BE2C (cell line): ENCODE data around the gene HYAL3.
"Not testable (repeated sequence)": the region's sequence is repeated elsewhere in the genome, so short reads cannot be mapped to it uniquely, and the experiment has no call there.

Experiments
- DNase-seq: peaks from one replicate; pipeline ENCODE4 v3.0.0-alpha.2; 2020
- H3K27me3 ChIP-seq: fragments of 250-450 bp; sonication (Bioruptor Pico); 2 replicates; pipeline ENCODE4 v1.5.1; 2020; ENCODE audit warnings: mild to moderate bottlenecking
- H3K36me3 ChIP-seq: fragments of 250-450 bp; sonication (Bioruptor Pico); 2 replicates; pipeline ENCODE4 v1.5.1; 2020; ENCODE audit warnings: mild to moderate bottlenecking
- H3K4me1 ChIP-seq: fragments of 250-450 bp; sonication (Bioruptor Pico); 2 replicates; pipeline ENCODE4 v1.5.1; 2020
- H3K4me3 ChIP-seq: 2 replicates; pipeline ENCODE4 v1.5.1; 2011; ENCODE audit warnings: low read depth, low read length
- H3K9me3 ChIP-seq: fragments of 250-450 bp; sonication (Bioruptor Pico); 2 replicates; pipeline ENCODE4 v1.5.1; 2020
- TF ChIP-seq, protein P1 (sequence below): IDR thresholded peaks from 2 replicates; pipeline ENCODE4 v1.5.1; 2012; ENCODE audit warnings: mild to moderate bottlenecking, low read depth, low read length

The HYAL3 gene

DNA sequence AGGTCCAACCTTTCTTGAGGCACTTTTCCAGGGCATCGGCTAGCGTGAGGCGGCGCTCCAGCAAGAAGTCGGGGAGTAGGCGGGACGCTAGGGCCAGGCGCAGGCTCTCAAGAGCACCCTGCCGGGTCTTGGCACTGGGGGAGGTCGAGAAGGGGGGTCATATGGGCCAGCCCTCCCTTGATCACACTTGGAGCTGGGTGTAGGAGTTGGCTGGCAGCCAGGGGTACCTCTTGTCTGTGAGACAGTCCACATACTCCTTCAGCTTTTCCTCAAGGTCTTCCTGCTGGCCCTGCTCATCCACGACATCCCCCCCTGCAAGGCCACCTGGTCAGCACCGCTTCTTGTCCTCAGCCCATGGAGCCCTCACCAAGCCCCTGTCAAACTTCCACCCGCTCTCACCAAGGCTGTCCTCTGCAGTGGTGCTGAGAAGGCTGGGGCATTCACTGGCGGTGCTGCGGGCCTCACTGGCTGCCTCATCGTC lies 9.0 kb downstream of the HYAL3 start:
- TF ChIP-seq, protein P1, sequence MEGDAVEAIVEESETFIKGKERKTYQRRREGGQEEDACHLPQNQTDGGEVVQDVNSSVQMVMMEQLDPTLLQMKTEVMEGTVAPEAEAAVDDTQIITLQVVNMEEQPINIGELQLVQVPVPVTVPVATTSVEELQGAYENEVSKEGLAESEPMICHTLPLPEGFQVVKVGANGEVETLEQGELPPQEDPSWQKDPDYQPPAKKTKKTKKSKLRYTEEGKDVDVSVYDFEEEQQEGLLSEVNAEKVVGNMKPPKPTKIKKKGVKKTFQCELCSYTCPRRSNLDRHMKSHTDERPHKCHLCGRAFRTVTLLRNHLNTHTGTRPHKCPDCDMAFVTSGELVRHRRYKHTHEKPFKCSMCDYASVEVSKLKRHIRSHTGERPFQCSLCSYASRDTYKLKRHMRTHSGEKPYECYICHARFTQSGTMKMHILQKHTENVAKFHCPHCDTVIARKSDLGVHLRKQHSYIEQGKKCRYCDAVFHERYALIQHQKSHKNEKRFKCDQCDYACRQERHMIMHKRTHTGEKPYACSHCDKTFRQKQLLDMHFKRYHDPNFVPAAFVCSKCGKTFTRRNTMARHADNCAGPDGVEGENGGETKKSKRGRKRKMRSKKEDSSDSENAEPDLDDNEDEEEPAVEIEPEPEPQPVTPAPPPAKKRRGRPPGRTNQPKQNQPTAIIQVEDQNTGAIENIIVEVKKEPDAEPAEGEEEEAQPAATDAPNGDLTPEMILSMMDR, result no peak
- no peaks in the 10 kb centered on the region for H3K9me3 ChIP-seq
- H3K4me3 ChIP-seq, result no peak overlapping the region
- H3K27me3 ChIP-seq, result no peaks in the 10 kb centered on the region
- DNase-seq, result no peak
- peaks cover 27% of the 10 kb centered on the region for H3K36me3 ChIP-seq
- H3K4me1 ChIP-seq, result no peaks in the 10 kb centered on the region

DNA sequence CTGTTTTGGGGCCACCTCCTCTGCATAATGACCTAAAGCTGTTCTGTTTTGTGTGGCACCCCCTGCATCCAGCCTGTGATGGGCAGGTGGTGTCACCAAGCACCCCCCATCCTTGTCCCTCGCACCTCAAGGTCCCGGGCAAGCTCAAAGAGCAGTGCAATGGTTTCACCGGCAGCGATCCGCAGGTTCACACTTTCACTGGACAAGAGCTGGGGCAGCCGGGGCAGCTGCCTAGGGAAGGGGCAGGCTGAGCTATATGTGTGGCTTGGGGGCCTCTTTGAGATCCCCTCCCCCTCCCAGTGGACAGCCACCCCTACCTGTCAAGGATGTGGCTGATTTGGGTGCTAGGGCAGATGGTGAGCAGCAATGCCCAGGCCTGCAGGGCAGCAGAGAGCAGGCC lies 10.1 kb downstream of the HYAL3 start:
- Histone ChIP-seq H3K27me3 (no peaks in the 10 kb centered on the region), H3K4me1 (no peaks in the 10 kb centered on the region), H3K9me3 (no peaks in the 10 kb centered on the region), H3K36me3 (peaks cover 27% of the 10 kb centered on the region), H3K4me3 (no peak overlapping the region)
- DNase-seq, result no peak
- TF ChIP-seq, protein P1, result no peak

DNA sequence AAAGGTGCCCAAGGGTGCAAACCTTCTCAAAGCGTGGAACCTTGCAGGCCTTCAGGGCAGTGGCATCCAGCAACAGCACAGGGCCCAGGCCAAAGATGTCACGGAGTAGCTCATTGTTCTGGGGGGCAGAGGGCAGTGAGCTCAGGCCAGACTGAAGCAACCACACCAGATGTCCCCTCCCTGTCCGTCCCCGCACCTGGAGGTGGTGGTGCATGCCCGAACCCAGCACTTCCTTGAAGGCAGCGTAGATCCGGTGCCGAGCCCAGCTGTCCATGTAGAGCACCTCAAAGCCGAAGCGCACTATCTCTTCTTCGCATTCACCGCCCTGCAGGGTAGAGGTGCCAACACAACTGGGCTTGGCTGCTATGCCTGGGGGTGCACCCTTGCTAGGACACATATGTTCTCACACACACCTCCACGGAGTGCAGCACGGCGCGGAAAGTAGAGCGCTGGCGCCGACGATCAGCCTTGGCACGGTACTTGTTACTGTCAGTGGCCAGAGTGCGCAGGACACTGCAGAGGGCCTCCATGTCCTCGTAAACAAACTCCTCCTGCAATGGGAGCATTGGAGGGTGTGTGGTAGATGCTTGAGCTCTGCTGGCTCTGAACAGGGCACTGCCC lies 10.7 kb downstream of the HYAL3 start:
- peaks cover 27% of the 10 kb centered on the region for H3K36me3 ChIP-seq
- H3K4me3 ChIP-seq, result no peak overlapping the region
- TF ChIP-seq, protein P1, result no peak
- no peak for DNase-seq
- no peaks in the 10 kb centered on the region for H3K9me3 ChIP-seq
- no peaks in the 10 kb centered on the region for H3K27me3 ChIP-seq
- no peaks in the 10 kb centered on the region for H3K4me1 ChIP-seq

DNA sequence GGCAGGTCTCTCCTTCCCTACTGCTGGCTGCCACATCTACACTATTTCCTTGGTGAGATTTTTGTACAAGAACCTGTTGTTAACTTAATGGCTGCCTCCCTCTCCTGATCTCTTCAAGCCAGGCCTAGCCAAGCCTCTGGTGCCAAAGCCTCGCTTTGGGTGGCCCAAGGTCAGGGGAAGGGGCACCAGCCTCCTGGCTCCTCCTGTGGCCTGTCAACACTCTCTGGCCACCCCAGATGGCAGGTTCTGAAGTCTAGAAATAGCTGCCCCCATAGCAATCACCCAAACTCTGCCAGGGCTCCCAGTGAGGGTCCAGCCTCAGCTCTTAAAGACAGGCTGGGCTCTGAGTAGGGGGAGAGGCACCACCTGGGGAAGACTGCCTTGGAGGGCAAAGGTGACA lies 11.9 kb downstream of the HYAL3 start:
- no peaks in the 10 kb centered on the region for H3K9me3 ChIP-seq
- H3K36me3 ChIP-seq, result peaks cover 27% of the 10 kb centered on the region
- no peaks in the 10 kb centered on the region for H3K27me3 ChIP-seq
- H3K4me3 ChIP-seq, result no peak overlapping the region
- TF ChIP-seq, protein P1, result no peak
- DNase-seq, result no peak
- H3K4me1 ChIP-seq, result no peaks in the 10 kb centered on the region

DNA sequence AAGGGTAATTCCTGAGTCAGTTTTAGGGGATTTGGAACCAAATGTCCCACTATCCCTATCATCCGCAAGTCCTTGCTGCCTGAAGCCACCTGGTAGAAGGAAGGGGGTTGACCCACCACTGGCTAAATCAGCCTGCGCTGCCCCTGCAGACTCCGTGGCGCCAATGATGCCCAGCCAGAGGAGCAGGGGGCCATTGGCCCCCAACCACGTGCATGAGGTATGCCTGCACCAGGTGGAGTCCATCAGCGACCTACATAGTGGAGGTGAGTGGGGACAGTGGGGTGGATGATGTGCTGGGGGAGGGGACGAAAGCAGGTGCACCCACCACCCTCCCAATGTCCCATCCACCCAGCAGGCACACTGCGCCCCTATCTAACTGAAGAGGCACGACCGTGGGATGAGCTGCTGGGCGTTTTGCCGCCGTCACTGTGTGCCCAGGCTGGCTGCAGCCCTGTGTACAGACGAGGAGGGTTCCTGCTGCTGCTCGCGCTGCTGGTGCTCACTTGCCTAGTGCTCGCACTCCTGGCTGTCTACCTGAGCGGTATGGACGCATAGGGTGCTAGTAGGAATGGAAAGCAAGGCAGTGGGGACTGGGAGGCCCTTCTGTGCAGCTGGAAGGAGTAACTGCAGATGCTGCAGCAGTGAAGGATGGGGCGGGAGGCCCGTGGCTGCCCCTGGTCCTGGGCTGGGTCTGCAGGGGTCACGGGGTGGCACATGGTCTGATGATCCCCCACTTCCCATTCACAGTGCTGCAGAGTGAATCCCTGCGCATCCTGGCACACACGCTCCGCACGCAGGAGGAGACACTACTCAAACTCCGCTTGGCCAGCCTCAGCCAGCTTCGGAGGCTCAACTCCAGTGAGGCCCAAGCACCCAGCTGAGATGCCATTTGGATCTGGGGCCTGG lies 12.6 kb downstream of the HYAL3 start:
- Histone ChIP-seq H3K4me1 (no peaks in the 10 kb centered on the region), H3K27me3 (no peaks in the 10 kb centered on the region), H3K9me3 (no peaks in the 10 kb centered on the region), H3K4me3 (no peak overlapping the region), H3K36me3 (peaks cover 27% of the 10 kb centered on the region)
- TF ChIP-seq, protein P1, result no peak
- DNase-seq, result no peak

DNA sequence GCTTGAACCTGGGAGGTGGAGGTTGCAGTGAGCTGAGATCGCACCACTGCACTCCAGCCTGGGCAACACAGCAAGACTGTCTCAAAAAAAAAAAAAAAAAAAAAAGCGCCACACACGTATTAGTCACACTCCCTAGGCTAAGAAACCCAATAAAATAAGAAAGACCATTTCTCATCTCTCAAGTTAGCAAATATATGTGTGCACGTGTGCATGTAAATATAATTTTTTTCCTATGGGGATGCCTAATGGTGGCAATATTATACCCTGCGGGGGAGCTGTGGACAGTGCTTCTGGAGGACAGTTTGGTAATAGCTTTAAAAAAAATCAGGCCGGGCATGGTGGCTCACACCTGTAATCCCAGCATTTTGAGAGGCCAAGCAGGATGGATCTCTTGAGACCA lies 15.1 kb downstream of the HYAL3 start:
- not testable (repeated sequence) for H3K27me3 ChIP-seq, H3K9me3 ChIP-seq, DNase-seq, H3K4me1 ChIP-seq, H3K4me3 ChIP-seq
- H3K36me3 ChIP-seq, result peaks cover 14% of the 10 kb centered on the region
